Large intestine (tissue), 3 donors: ENCODE results near the gene BMPR1A. TPM values are rescaled to one million over a fixed set of nuclear protein-coding genes. Genes with fewer than 3 reads are reported as not detected.

Experiments
- DNase-seq, 2 donors: peaks; one replicate each; pipeline versions ENCODE4 v3.0.0 to v3.0.0-alpha.2; 2013
- H3K27ac ChIP-seq: one replicate; pipeline ENCODE4 v1.5.1; 2013; ENCODE audit warnings: low read length
- H3K27me3 ChIP-seq: 2 replicates; pipeline ENCODE4 v1.6.1; 2013; ENCODE audit warnings: low read length; ENCODE audit not compliant: control insufficient read depth, insufficient read depth
- H3K36me3 ChIP-seq: 2 replicates; pipeline ENCODE4 v1.6.1; 2013; ENCODE audit warnings: low read length; ENCODE audit not compliant: control insufficient read depth, insufficient read depth
- H3K4me1 ChIP-seq: one replicate; pipeline ENCODE4 v1.6.1; 2013; ENCODE audit warnings: low read length; ENCODE audit not compliant: control insufficient read depth, insufficient read depth
- H3K4me3 ChIP-seq: one replicate; pipeline ENCODE4 v1.5.1; 2013; ENCODE audit warnings: low read length
- H3K9me3 ChIP-seq: one replicate; pipeline ENCODE4 v1.6.1; 2013; ENCODE audit warnings: mild to moderate bottlenecking, low read depth, low read length, moderate library complexity; ENCODE audit not compliant: control insufficient read depth
- WGBS: methylation state at CpG from one replicate; pipeline ENCODE4 v1.1.5; 2013; ENCODE audit warnings: low lambda C conversion rate; ENCODE audit not compliant: insufficient coverage; 5-methylcytosine and 5-hydroxymethylcytosine counted together
- polyA plus RNA-seq: library from polyadenylated mRNA; unstranded; fragments of 120-200 nt; gene quantifications from one replicate; pipeline ENCODE4 v1.2.1, GENCODE V29; 2013

BMPR1A gene
- polyA plus RNA-seq, 1 donor, result 41.5 TPM

DNA sequence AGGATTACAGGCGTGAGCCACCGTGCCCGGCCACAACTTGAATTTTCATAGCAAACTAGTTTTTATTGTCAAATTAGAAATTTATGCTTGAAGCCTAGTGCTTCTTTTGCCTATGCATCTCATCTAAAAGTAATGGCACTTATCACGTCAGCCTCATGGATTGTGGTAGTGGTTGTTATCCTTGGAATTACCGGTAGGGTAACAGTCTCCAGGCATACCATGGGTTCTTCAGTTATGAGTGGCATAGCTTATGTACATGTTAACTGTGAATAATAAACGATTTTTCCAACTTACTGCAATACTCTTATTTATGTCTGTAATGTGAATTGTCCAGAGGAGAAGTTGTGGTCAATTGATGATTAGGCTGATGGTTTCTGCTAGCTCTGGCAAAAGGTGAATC lies 63.1 kb downstream of the BMPR1A start:
- Histone ChIP-seq H3K9me3 (no peaks in the 10 kb centered on the region), H3K4me1 (no peaks in the 10 kb centered on the region), H3K27me3 (no peaks in the 10 kb centered on the region), H3K27ac (no peak overlapping the region), H3K36me3 (no peaks in the 10 kb centered on the region), H3K4me3 (no peak overlapping the region)
- WGBS, result no CpG with 5 or more reads among the region's 6 CpGs
- no peak for DNase-seq

DNA sequence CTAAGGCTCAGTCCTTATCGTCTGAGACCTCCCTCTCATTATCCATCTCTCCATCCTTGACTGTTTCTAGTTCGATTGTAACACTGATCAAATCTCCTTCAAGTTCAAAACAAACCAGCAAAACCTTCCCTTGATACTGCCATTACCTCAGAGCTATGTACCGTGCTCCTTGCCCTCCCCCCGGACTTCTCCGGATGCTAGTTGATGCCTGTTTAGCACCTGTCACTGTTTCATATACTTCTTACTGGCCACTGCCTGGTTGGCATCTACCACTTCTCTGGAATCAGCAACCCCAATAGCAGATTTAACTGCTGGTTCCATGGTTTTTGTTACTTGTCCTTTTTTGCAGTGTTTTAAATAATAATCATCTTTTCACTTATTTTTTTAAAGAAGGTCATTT lies 64.1 kb downstream of the BMPR1A start:
- 98% methylated on average over 5 of the region's 5 CpGs for WGBS
- no peaks in the 10 kb centered on the region for H3K36me3 ChIP-seq
- H3K27ac ChIP-seq, result no peak overlapping the region
- no peaks in the 10 kb centered on the region for H3K27me3 ChIP-seq
- H3K4me1 ChIP-seq, result no peaks in the 10 kb centered on the region
- H3K4me3 ChIP-seq, result no peak overlapping the region
- no peaks in the 10 kb centered on the region for H3K9me3 ChIP-seq
- DNase-seq, result no peak

DNA sequence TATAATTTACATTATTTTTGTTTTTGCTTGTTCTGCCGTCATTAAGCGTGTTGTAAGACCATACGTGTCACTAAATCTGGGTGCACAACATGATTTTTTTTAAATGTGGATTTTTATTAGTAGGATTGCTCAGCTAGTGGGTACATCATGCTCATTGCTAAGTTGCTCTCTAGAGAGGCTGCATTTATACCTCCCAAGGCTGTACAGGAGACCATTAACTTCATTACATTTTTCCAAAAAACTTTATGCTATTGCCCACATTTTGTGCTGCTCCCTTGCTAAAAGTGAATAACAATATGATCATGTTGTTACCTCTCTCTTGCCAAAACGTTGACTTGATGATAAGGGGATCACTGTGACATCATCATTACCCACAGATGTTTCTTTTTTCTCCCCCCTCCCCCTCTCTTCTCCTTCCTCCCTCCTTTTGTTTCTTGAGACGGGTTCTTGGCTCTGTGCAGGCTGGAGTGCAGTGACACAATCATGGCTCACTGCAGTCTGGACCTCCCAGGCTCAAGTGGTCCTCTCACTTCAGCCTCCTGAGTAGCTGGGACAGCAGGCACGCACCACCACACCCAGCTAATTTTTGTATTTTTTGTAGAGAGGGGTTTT lies 65.1 kb downstream of the BMPR1A start:
- Histone ChIP-seq H3K4me3 (no peak overlapping the region), H3K27me3 (no peaks in the 10 kb centered on the region), H3K36me3 (no peaks in the 10 kb centered on the region), H3K4me1 (no peaks in the 10 kb centered on the region), H3K27ac (no peak overlapping the region), H3K9me3 (no peaks in the 10 kb centered on the region)
- 75% methylated on average over 4 of the region's 6 CpGs for WGBS
- no peak for DNase-seq

DNA sequence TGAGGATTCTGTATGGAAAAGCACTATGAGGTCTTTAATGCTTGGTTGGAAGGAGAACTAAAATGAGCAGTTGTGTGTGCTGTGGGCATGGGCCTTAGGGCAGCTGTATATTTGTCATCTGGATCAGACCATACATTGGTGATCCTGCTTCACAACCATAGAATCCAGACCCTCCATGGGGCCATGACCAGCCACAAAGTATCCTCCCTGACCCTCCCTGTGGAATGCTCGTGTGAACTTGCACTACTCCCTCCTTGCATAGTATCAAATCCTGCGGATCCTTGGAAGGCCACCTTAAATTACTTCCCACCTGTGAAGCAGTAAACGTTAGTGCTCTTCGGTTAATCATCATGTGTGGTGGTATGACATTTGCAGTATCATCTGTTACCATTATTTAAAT lies 67.1 kb downstream of the BMPR1A start:
- H3K27ac ChIP-seq, result no peak overlapping the region
- WGBS, result no CpG with 5 or more reads among the region's 4 CpGs
- H3K27me3 ChIP-seq, result no peaks in the 10 kb centered on the region
- H3K36me3 ChIP-seq, result no peaks in the 10 kb centered on the region
- no peak overlapping the region for H3K4me3 ChIP-seq
- no peak for DNase-seq
- H3K4me1 ChIP-seq, result no peaks in the 10 kb centered on the region
- no peaks in the 10 kb centered on the region for H3K9me3 ChIP-seq

DNA sequence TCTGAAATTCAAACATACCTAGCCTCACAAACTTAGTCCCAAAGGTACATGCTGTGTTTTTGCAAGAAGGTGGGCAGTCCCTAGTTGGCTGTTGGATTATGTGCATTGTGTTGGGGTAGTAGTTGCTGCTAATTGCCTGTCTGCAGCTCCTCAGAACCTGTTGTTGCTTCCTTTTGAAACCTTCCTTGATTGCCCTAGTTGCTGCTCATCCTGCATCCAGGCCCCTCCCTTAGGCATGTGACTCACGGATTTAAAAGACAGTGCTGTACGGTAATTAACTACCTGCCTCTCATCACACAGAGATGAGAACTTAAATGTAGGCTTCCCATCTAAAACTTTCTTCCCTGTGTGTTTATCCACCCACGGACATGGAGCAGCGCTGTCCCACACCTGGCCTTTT lies 67.7 kb downstream of the BMPR1A start:
- no peak overlapping the region for H3K4me3 ChIP-seq
- no peaks in the 10 kb centered on the region for H3K36me3 ChIP-seq
- no peaks in the 10 kb centered on the region for H3K27me3 ChIP-seq
- H3K9me3 ChIP-seq, result no peaks in the 10 kb centered on the region
- no peak overlapping the region for H3K27ac ChIP-seq
- no peak for DNase-seq
- WGBS, result no CpG with 5 or more reads among the region's 4 CpGs
- no peaks in the 10 kb centered on the region for H3K4me1 ChIP-seq

DNA sequence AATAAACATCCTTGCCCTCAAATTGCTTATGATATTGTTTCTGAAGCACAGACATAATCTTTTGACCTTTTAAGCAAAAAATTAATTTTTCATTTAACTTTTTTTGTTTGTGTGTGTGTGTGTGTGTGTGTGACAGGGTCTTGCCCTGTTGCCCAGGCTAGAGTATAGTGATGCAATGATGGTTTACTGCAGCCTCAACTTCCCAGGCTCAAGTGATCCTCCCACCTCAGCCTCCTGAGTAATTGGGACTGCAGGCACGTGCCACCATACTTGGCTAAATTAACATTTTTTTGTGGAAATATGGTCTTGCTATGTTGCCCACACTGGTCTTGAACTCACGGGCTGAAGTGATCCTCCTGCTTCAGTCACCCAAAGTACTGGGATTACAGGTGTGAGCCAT lies 68.9 kb downstream of the BMPR1A start:
- H3K9me3 ChIP-seq, result no peaks in the 10 kb centered on the region
- H3K4me3 ChIP-seq, result no peak overlapping the region
- DNase-seq, result no peak
- 80% methylated on average over 1 of the region's 2 CpGs for WGBS
- H3K27ac ChIP-seq, result no peak overlapping the region
- H3K4me1 ChIP-seq, result no peaks in the 10 kb centered on the region
- no peaks in the 10 kb centered on the region for H3K36me3 ChIP-seq
- H3K27me3 ChIP-seq, result no peaks in the 10 kb centered on the region

DNA sequence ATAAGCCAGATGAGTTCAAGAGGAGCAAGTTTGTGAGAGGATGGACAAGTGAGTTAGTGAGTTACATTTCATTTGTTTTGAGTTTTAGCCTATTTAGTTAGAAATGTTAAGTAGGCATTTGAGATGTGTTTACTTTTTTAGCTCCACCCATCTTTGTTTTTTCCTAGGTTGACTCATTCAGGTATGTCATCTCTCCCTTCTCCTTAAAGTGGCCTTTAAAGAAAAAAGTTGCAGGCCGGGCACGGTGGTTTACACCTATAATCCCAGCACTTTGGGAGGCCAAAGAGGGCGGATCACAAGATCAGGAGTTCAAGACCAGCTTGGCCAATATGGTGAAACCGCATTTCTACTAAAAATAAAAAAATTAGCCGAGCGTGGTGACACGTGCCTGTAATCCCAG lies 71.2 kb downstream of the BMPR1A start:
- Histone ChIP-seq H3K4me1 (no peaks in the 10 kb centered on the region), H3K27me3 (no peaks in the 10 kb centered on the region), H3K36me3 (no peaks in the 10 kb centered on the region), H3K9me3 (no peaks in the 10 kb centered on the region), H3K4me3 (no peak overlapping the region), H3K27ac (no peak overlapping the region)
- no CpG with 5 or more reads among the region's 7 CpGs for WGBS
- no peak for DNase-seq

DNA sequence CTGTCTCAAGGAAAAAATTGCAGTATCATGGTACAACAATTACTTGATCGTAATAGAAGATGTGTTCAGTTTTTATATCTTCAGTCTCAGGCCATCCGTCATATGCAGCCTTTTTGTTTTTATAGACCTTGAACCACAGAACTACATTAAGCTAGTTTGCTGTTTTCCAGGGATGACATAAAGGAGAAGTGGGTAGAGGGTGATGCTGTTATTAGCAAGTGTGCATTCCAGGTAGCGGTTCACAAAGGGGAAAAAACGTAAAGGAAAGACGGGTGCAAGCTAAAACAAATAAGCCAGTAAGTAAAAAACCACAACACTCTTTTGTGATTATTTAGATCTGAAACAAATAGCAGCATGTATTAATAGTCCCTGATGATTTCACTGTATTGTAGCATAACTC lies 71.7 kb downstream of the BMPR1A start:
- Histone ChIP-seq H3K4me1 (no peaks in the 10 kb centered on the region), H3K27ac (no peak overlapping the region)
- WGBS, result 90% methylated on average over 5 of the region's 5 CpGs

DNA sequence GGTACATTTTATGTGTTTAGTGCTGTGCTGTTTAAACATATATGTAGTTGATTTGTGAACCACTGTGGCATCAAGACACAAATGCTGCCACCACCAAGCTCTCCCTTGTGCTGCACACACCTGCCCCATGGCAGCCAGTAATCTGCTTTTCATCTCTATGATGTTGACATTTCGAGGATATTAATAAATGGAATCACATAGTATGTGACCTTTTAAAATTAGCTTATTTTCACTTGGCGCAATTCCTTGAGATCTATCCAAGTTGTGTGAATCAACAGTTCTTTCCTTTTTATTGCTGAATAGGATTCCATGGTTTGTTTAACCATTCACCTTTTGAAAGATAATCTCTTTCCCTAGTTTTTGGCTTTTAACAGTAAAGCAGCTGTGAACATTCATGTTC lies 73.1 kb downstream of the BMPR1A start:
- Histone ChIP-seq H3K27me3 (no peaks in the 10 kb centered on the region), H3K36me3 (no peaks in the 10 kb centered on the region), H3K4me3 (no peak overlapping the region), H3K27ac (no peak overlapping the region), H3K4me1 (no peaks in the 10 kb centered on the region), H3K9me3 (no peaks in the 10 kb centered on the region)
- no peak for DNase-seq
- WGBS, result 90% methylated on average over 2 of the region's 2 CpGs

More for the DNA sequence above, 71.7 kb downstream of the BMPR1A start:
- Histone ChIP-seq H3K27me3 (no peaks in the 10 kb centered on the region), H3K4me3 (no peak overlapping the region), H3K9me3 (no peaks in the 10 kb centered on the region), H3K36me3 (no peaks in the 10 kb centered on the region)
- DNase-seq, result no peak

DNA sequence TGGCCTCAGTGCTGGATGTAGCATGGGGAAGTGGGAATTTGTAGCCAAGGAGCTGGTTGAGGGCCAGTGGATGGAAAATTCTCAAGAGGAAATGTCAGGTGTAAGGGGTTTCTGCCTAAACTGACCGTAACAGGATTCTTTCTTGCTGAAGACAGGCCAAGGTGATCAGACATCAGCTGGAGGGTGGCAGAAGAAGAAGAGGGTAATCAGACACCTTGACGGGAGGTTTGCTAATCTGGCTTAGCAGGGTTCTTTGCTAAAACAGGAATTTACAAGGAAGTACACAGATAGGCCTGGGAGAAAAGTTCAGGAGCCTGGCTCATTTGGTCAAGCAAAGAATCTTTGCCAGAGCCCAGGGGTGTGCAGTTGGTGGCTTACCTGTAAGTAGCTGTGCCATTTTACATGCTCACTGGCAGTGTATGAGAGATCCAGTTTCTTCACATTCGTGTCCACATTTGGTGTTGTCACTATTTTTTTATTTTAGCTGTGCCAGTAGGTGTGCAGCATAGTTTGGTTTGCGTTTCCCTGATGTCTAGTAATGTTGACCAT lies 73.7 kb downstream of the BMPR1A start:
- H3K9me3 ChIP-seq, result no peaks in the 10 kb centered on the region
- H3K27ac ChIP-seq, result no peak overlapping the region
- 100% methylated on average over 1 of the region's 4 CpGs for WGBS

DNA sequence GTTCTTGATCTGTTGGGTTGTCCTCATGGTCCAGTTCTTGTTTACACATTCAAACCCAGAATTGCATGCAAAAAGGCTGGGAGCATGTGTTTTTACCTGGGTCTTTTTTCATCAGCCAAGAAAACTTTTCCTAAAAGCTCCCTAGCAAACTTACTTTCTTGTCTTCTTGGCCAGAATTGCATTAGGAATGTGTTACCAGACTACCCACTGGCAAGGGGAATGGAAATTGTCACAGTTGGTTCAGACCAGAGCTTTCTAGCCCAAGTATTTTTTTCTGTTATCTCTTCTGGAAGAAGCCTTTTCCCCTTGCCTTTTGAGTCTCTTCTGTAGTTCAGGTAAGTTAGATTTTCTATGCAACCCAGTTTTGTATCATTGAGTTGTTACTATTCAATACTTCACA lies 77.5 kb downstream of the BMPR1A start:
- Histone ChIP-seq H3K4me1 (no peaks in the 10 kb centered on the region), H3K27ac (no peak overlapping the region), H3K4me3 (no peak overlapping the region), H3K27me3 (no peaks in the 10 kb centered on the region), H3K9me3 (no peaks in the 10 kb centered on the region), H3K36me3 (no peaks in the 10 kb centered on the region)
- no peak for DNase-seq

More for the DNA sequence above, 73.7 kb downstream of the BMPR1A start:
- Histone ChIP-seq H3K4me1 (no peaks in the 10 kb centered on the region), H3K36me3 (no peaks in the 10 kb centered on the region), H3K4me3 (no peak overlapping the region), H3K27me3 (no peaks in the 10 kb centered on the region)
- DNase-seq, result no peak
